Activated naive CD4-positive, alpha-beta T cell treated with Interleukin-2 at 50 U/mL for 16 hours (primary cell): ENCODE data around the gene EMC8.

Experiments used
- DNase-seq: peaks from one replicate; pipeline ENCODE4 v3.0.0-alpha.2; 2020

EMC8 gene

GRCh38 chr16:85752511-85753420 lies 46.6 kb downstream of the EMC8 start:
- DNase-seq = no peak

- DNase-seq = no peak
These were observed 47.4 kb downstream of the EMC8 start for GRCh38 chr16:85751698-85752501.

DNA sequence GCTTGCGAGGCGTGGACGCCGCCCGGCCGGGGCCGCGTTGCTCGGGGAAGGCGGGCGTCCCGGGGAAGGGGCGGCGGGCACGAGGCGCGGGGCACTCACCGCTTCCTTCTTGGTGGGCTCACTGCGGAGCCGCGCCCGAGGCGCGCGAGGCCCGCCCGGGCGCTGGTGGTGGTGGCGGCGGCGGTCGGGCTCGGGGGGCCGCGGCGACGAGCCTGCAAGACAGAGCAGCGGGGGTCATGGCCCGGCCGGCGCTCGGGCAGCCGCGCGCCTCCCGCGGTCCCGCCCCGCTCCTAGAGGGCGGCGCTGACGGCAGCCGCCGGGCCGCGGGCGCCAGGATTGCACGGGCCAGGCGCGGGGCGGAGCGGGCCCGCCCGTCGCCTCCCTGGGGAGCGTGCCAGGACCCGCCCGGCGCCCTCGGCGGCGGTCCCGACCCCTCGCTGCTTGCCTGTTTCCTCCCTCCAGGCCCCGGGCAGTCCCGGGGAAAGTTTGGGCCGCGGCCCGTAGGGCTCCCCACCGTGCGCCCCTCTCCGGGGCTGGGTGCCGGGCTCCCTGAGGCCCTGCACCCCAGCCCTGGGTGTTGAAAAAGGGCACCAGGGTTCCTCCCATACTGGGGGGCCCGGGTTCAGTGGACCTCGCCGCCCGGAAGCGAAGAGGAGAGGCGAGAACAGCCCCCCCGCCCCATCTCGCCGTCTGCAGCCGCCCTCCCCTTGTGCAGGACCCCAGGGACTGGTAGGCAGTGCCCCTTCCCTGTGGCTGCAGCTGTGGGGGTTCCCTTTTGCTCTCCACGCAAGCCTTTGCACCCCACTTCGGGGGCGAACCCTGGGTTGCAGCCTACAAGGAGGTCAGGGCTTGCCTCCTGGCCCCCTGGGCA lies 48.3 kb downstream of the EMC8 start, which contains the start of gene C16orf74:
TSS of gene C16orf74 (minus strand) at position 270 of the 871 bp plus-strand sequence. CDS start 15,879 bp downstream, outside the sequence.
- no peak for DNase-seq

GRCh38 chr16:85750146-85750826 lies 49.1 kb downstream of the EMC8 start:
- no peak for DNase-seq

- no peak for DNase-seq
These were observed 49.6 kb downstream of the EMC8 start for GRCh38 chr16:85749771-85750145.

DNA sequence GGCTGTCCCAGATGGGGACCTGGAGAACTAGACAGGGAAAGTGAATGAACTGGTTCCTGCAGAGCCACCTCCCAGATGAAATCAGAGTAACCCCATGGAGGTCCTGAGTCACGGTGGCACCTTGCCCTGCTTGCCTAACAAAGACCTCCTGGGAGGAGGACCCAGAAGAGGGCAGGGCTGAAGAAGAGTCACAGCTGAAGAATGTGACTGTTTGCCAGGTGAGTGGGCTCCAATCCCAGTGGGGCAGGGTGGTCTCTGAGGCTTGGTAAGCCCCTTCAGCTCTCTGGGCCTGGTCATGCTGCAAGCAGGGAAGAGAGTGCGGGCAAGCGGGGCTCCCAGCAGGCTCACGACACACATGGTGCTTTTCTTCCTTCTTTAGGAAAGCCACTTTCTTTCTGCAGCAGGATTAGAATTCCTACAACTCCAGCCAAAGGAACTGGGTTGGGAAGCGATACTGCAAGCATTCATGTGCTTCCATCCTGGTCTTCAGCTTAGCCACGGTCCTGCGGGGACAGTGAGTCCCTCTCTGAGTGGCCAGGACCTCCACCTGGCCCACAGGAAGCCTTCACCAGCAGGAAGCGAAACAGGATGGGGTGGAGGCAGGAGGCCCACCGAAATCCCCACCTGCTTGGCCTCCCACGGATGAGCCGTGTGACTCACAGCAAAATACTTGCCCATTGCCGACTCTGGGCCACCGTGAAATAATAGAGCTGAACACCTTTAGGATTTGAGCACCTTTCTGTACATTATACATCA lies 52.7 kb downstream of the EMC8 start:
- no peak for DNase-seq

DNA sequence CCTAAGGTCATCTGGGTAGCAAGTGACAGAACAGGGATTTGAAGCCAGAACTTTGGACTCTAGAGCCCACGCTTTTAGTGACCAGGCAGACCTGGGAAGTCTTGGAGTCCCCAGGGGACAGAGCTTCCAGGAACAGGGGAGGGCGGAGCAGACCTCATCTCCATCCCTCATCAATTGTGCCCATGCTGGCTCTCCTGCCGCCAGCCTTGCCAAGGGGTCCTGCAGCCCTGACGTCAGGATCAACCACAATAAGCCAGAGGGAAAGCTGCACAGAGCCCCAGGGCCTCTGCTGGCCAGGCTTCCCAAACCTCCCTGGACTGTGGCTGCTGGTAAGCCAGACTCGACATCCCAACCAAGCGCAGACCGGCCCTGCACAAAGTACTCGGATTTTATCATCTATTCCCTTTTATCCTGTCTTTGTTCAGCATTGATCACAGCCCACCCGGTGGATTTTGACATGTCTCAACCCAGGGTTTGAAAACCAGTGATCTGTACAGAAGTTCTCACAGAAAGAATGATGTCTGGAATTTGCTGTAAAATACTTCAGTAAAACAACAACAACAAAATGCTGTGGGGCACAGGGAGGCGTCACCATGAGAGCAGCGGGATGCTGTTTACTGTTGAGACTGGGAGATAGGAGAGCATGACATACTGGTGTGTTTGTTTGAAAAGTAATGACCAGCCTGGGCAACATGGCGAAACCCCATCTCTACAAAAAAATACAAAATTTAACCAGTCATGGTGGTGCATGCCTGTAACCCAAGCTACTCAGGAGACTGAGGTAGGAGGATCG lies 60.2 kb downstream of the EMC8 start:
- DNase-seq = no peak

DNA sequence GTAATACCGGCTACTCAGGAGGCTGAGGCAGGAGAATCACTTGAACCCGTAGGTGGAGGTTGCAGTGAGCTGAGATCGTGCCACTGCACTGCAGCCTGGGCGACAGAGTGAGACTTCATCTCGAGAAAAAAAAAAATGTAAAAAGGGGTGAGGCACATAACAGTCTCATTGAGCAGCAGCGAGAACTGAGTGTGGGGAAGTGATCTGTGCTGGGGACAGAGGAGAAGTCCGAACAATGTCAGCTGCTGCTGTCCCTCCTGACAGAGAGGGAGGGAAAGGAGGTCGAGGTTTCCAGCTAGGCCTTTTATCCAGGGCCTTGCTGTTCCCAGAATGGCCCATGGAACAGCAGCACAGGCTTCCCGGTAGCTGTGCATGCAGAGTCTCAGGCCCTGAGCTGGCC lies 62.4 kb downstream of the EMC8 start:
- no peak for DNase-seq

DNA sequence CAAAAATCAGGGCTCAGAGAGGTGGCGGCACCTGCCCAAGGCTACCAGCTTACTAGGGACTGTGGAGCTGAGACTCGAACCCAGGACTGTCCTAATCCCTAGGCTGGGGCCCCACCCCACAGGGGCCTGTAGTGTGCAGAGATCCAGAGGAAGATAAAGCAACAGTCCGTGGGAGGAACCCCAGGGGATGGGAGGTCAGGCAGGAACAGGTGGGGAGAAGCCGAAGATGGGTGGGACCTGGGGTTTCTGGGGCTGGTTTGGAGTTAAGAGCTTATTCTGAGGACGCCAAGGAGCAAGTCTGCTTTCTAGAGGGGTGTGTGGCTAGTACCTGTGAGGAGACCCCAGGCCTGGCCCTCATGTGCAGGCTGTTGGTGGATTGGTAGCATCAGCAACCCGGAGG lies 63.4 kb downstream of the EMC8 start:
- DNase-seq = no peak

DNA sequence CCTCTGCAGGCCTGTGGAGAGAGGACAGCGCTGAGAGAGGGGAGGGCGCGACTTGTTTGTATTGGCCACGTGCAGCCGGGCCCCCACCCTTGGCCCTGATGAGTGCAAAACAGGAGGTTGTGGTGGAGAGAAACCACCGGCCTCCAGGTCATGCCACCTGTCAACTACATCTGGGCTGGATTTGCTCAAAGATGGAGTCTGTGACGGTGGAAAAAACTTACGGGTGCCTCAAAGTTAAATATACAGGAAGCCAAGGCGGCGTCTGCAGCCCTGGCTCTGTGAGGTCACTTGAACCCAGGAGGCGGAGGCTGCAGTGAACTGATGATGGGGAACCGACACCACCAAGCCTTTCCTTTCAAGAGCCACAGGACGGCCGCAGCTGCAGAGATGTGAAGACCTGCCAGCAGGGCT lies 64.1 kb downstream of the EMC8 start:
- DNase-seq = peak; percentile 30

GRCh38 chr16:85734311-85735017 lies 64.9 kb downstream of the EMC8 start:
- no peak for DNase-seq

GRCh38 chr16:85733839-85734170 lies 65.5 kb downstream of the EMC8 start:
- DNase-seq = no peak

- no peak for DNase-seq
These were observed 66.0 kb downstream of the EMC8 start for GRCh38 chr16:85733155-85733838.

DNA sequence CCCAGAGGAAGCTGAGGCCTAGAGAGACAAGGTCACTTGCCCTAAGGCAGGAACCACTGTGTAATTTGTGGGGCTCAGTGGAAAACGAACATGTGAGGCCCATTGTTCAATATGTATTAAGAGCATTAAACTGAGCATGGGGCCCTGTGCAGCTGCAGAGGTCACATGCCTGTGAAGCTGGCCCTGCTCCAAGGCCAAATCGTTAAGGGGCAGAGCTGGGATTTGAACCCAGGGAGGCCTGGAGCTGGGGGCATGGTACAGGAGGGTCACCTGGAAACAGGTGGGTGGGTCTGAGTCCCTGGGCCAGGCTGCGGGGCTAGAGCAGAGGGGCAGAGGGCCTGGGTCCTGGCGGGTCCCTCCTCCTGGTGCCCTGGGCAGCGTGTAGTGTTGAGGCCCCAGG lies 68.2 kb downstream of the EMC8 start:
- DNase-seq = no peak

DNA sequence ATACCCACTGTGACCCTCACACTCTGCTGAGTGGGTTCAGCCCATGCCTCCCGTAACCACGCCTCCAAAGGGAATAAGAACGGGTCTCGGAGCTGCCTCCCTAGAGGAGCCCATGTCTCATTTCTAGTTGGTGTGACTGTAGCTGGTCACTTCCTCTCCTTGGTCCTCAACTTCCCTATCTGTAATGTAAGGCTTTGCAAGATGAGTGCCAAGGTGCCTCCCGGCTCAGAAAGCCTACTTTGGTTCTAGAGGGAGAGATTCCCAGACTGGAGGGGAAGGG lies 69.2 kb downstream of the EMC8 start:
- DNase-seq = no peak

DNA sequence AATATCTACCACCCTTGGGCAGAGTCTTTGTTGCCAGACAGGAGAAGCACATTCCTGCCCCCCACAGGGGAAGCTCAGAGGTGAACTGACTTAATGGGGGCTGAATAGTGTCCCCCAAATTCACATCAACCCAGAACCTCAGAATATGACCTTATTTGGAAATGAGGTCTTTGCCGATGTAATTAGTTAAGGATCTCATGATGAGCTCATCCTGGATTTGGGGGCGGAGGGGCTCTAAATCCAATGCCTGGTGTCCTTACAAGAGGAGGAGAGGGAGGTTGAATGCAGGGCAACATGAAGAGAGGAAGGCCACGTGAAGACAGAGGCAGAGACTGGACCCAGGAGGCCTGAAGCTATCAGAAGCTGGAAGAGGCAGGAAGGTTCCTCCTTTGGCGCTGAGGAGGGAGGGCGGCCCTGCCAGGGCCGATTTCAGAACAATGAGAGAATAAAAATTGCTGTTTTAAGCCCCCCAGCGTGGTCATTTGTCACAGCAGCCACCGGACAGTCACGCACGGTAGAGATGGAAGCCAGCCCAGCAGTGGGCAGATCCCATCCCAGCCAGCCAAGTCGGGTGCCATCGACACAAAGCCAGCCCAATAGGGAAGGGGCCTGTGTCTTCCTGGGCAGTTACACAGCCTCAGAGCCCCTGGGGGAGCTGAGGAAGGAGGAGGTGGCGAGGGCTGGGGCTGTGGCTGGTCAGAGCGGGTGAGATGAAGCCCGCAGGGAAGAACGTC lies 69.7 kb downstream of the EMC8 start:
- DNase-seq = no peak

GRCh38 chr16:85728879-85729278 lies 70.5 kb downstream of the EMC8 start:
- no peak for DNase-seq
